ENCODE measurements around the gene GAREM1.

GAREM1 gene

DNA sequence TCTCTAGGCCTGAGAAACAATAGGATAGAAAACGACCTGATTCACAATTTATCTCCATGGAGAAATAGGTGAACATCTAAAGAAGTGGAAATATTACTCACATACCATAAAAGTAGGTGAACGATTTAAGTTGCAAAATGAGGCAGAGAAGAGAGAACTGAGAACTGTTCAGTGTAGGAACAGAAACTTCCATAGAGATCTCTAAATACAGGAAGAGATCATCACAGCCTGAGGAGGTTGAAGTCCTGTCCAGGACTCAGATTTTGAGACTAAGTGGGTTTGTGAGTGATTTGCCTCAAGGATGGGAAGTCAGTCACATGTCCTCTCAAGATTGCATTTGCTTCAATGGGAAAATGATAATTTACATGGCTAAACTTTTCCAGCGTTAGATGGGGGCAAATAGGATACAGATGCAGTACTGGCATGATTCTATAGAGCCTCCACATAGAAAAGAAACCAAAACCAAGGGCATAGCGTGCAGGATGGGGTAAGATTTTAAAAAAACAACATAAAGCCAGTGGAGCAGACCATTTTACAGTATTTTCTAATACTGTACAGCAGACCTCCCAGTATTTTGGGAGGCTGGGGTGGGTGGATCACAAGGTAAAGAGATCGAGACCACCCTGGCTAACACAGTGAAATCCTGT is 212.0 kb downstream of the GAREM1 start:
- Histone ChIP-seq H3K27me3 (replicated peaks; ENCODE audit: control insufficient read depth, insufficient read depth, low read length, poor library complexity, severe bottlenecking) (no peaks in the 10 kb centered on the region), H3K4me1 (ENCODE audit: control insufficient read depth, insufficient read depth, low read length, poor library complexity, severe bottlenecking) (no peaks in the 10 kb centered on the region), H3K4me3 (ENCODE audit: insufficient read depth, low read depth, low read length, poor library complexity, severe bottlenecking) (no peak overlapping the region), H3K9me3 (ENCODE audit: control insufficient read depth, low read length) (no peaks in the 10 kb centered on the region), H3K36me3 (ENCODE audit: control insufficient read depth, insufficient read depth, low read length) (no peaks in the 10 kb centered on the region), H3K27ac (ENCODE audit: insufficient read depth, low read length, poor library complexity, severe bottlenecking) (no peak overlapping the region)
- no peak for DNase-seq

DNA sequence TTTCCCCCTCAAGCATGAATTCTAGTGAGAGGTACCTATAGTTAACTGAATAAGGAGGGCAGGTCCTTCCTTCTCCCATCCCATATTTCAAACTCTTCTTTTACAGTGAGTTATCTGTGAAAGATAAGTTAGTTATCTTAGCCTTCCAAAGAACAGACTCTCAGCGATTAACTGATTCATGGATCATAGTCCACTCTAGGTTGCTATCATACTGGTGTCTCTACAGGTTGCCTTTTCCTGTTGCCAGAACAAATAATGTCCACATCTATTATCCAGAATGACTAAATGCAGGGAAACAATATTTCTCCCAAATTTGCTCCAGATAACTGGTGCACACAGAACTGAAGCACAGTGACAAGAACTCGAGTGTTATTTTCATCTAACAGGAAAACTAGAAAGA is 212.5 kb downstream of the GAREM1 start:
- H3K27ac ChIP-seq (ENCODE audit: insufficient read depth, low read length, poor library complexity, severe bottlenecking), result no peak overlapping the region
- no peaks in the 10 kb centered on the region for H3K27me3 ChIP-seq (replicated peaks; ENCODE audit: control insufficient read depth, insufficient read depth, low read length, poor library complexity, severe bottlenecking)
- no peak for DNase-seq
- no peak overlapping the region for H3K4me3 ChIP-seq (ENCODE audit: insufficient read depth, low read depth, low read length, poor library complexity, severe bottlenecking)
- H3K9me3 ChIP-seq (ENCODE audit: control insufficient read depth, low read length), result no peaks in the 10 kb centered on the region
- no peaks in the 10 kb centered on the region for H3K4me1 ChIP-seq (ENCODE audit: control insufficient read depth, insufficient read depth, low read length, poor library complexity, severe bottlenecking)
- no peaks in the 10 kb centered on the region for H3K36me3 ChIP-seq (ENCODE audit: control insufficient read depth, insufficient read depth, low read length)

DNA sequence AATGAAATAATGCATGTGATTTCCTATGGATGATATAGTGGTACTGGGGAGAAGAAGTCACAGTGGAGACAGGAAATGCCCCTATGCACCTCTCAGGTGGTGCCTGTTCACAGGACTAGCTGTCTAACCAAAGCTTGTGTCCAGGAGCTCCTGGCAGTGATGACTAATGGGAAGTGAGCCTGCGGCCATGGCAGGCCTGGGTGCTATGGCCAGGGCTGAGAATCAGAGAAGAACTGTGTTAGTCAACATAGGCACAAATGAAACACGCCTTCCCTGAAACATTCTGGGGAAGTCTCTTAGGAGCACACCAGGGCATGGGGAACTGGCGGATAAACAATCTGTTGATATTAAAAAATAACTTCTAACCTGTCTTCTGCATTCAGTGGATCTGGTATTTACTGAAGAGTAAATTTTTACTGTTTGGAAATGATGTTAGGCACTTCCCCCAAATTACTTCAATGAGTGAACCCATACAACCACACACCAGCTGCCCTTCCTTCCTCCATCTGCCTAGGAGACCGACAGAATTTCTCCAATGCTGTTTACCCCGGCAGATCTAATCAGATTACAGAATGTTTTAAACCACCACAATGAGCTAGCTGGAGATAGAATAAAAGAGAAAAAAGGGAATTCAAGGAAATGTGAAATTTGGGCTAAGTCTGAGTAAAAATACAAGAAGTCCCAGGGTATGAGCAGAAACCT is 213.4 kb downstream of the GAREM1 start:
- H3K9me3 ChIP-seq (ENCODE audit: control insufficient read depth, low read length), result no peaks in the 10 kb centered on the region
- no peak overlapping the region for H3K4me3 ChIP-seq (ENCODE audit: insufficient read depth, low read depth, low read length, poor library complexity, severe bottlenecking)
- H3K27ac ChIP-seq (ENCODE audit: insufficient read depth, low read length, poor library complexity, severe bottlenecking), result no peak overlapping the region
- no peak for DNase-seq
- no peaks in the 10 kb centered on the region for H3K27me3 ChIP-seq (replicated peaks; ENCODE audit: control insufficient read depth, insufficient read depth, low read length, poor library complexity, severe bottlenecking)
- H3K4me1 ChIP-seq (ENCODE audit: control insufficient read depth, insufficient read depth, low read length, poor library complexity, severe bottlenecking), result no peaks in the 10 kb centered on the region
- H3K36me3 ChIP-seq (ENCODE audit: control insufficient read depth, insufficient read depth, low read length), result no peaks in the 10 kb centered on the region

DNA sequence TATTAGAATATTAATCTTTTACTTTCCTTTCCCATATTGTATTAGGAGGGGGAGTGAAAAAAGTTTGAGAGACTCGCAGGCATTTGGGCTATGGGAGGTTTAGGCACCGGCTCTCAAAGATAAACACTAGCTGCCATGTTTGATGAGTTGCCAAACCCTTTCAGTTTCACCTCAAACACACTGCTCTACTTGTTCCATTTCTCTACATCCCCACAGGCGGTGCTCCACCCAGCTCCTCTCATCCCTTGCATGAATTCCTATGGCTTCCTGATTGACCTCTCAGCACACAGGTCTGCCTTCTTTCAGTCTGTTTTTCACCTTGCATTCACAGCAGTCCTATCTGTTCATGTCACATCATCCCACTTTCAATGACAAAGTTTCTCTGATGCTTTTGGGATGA is 215.1 kb downstream of the GAREM1 start:
- H3K27me3 ChIP-seq (replicated peaks; ENCODE audit: control insufficient read depth, insufficient read depth, low read length, poor library complexity, severe bottlenecking), result no peaks in the 10 kb centered on the region
- H3K36me3 ChIP-seq (ENCODE audit: control insufficient read depth, insufficient read depth, low read length), result no peaks in the 10 kb centered on the region
- no peak overlapping the region for H3K4me3 ChIP-seq (ENCODE audit: insufficient read depth, low read depth, low read length, poor library complexity, severe bottlenecking)
- H3K27ac ChIP-seq (ENCODE audit: insufficient read depth, low read length, poor library complexity, severe bottlenecking), result no peak overlapping the region
- H3K9me3 ChIP-seq (ENCODE audit: control insufficient read depth, low read length), result no peaks in the 10 kb centered on the region
- no peak for DNase-seq
- H3K4me1 ChIP-seq (ENCODE audit: control insufficient read depth, insufficient read depth, low read length, poor library complexity, severe bottlenecking), result no peaks in the 10 kb centered on the region

DNA sequence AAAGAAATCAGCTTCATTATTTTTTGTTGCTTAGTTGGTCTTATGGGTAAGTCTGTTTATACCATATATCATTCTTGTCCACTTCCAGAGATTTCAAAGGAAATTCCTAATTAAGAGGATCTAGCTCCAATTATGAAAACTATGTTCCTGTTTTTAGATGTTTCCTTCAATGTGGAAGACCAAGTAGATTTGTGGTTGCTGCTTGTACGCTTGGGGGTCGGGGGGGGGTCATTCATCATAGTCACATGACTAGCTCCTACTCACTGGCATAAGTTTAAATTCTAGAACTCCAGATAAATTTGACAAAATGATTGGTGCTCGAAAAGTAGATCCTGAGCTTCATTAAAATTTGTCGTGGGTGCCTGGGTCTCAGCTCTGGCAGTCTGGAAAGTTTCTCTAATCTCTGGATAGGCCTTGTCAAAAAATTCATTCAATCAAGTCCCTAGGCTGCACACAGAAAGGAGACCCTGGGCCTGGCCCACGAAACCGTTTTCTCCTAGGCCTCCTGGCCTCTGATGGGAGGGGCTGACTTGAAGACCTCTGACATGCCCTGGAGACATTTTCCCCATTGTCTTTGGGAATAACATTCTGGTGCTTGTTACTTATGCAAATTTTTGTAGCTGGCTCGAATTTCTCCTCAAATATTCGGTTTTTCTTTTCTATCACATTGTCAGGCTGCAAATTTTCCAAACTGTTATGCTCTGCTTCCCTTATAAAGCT is 218.4 kb downstream of the GAREM1 start:
- Histone ChIP-seq H3K4me3 (ENCODE audit: insufficient read depth, low read depth, low read length, poor library complexity, severe bottlenecking) (no peak overlapping the region), H3K9me3 (ENCODE audit: control insufficient read depth, low read length) (no peaks in the 10 kb centered on the region), H3K4me1 (ENCODE audit: control insufficient read depth, insufficient read depth, low read length, poor library complexity, severe bottlenecking) (no peaks in the 10 kb centered on the region), H3K27me3 (replicated peaks; ENCODE audit: control insufficient read depth, insufficient read depth, low read length, poor library complexity, severe bottlenecking) (no peaks in the 10 kb centered on the region), H3K27ac (ENCODE audit: insufficient read depth, low read length, poor library complexity, severe bottlenecking) (no peak overlapping the region), H3K36me3 (ENCODE audit: control insufficient read depth, insufficient read depth, low read length) (no peaks in the 10 kb centered on the region)
- no peak for DNase-seq

DNA sequence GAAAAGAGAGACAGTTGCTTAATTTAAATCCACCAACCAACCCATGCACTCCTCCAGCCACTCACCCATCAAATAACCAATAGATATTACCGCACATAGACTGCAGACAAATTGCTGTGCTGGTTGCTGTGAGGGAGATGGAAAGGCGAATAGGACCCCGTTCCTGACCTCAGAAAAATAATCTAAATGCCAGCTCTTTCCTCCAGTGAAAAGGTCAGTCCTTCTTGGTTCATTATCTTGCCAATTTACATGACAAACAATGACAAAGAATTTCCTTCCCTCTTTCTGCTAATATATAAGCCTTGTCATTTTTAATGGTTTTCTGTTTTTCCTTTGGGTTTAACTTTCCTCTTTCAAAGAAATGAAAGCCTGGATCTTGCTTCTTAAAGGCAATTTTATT is 219.2 kb downstream of the GAREM1 start:
- Histone ChIP-seq H3K27ac (ENCODE audit: insufficient read depth, low read length, poor library complexity, severe bottlenecking) (no peak overlapping the region), H3K9me3 (ENCODE audit: control insufficient read depth, low read length) (no peaks in the 10 kb centered on the region), H3K4me3 (ENCODE audit: insufficient read depth, low read depth, low read length, poor library complexity, severe bottlenecking) (no peak overlapping the region), H3K36me3 (ENCODE audit: control insufficient read depth, insufficient read depth, low read length) (no peaks in the 10 kb centered on the region), H3K27me3 (replicated peaks; ENCODE audit: control insufficient read depth, insufficient read depth, low read length, poor library complexity, severe bottlenecking) (peaks cover under 1% of the 10 kb centered on the region), H3K4me1 (ENCODE audit: control insufficient read depth, insufficient read depth, low read length, poor library complexity, severe bottlenecking) (no peaks in the 10 kb centered on the region)
- DNase-seq, result no peak

DNA sequence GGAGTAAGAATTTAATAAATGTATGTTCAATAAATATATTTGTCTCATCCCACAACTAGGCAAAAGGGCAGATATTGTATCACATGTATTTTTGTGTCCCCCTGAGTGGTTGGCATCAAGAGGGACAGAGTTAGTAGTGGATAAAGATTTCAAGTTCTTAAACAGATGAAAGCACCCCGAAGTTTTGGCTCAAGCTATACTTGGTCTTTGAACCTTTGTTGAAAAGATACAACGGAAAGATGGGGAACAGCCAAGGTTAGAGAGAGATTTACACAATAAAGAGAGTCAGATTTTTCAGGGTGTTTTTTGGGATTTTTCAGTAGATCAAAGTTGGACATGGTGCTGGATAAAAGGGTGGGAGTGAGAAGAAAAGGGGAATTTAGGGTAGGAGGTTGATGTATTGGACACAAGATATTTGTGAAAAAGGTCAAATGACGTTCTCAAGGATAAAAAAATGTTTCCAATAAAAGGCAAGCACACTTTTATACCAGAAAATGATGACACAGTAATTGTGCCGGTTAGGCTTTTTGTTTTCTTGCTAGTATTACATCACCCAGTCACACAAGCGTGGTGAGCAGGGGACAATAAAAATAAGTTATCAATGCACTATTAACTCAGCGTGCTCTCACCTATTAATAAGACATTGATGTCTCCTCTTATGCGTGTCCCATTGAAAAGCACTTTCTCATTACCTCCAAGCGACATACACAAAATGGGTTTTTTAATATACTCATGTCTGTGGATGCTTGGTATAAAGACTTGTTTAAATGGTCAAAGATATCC is 221.3 kb downstream of the GAREM1 start:
- no peak for DNase-seq

DNA sequence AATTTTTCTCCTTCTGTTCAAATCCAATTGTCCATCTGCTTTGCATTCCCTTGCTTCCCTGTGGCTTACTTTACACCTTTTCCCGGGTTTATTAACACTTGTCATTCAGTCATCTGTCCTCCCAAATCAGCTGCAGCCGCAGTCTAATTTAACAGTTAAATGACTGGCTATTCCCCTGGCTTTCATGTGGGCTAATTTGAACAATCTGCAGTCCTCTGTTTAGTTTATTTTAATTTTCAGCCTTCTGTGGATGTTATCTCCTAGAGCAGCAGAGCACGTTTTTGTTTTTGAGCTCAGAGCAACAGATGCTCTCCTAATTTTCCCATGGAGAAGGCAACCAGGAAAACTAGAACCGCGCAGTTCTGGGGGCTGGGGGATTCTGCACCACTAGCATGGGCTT is 225.8 kb downstream of the GAREM1 start:
- Histone ChIP-seq H3K27ac (ENCODE audit: insufficient read depth, low read length, poor library complexity, severe bottlenecking) (no peak overlapping the region), H3K36me3 (ENCODE audit: control insufficient read depth, insufficient read depth, low read length) (no peaks in the 10 kb centered on the region), H3K9me3 (ENCODE audit: control insufficient read depth, low read length) (no peaks in the 10 kb centered on the region), H3K4me1 (ENCODE audit: control insufficient read depth, insufficient read depth, low read length, poor library complexity, severe bottlenecking) (no peaks in the 10 kb centered on the region), H3K27me3 (replicated peaks; ENCODE audit: control insufficient read depth, insufficient read depth, low read length, poor library complexity, severe bottlenecking) (peaks cover 7% of the 10 kb centered on the region), H3K4me3 (ENCODE audit: insufficient read depth, low read depth, low read length, poor library complexity, severe bottlenecking) (no peak overlapping the region)
- DNase-seq, result no peak

More for the DNA sequence above, 221.3 kb downstream of the GAREM1 start:
- no peak overlapping the region for H3K4me3 ChIP-seq (ENCODE audit: insufficient read depth, low read depth, low read length, poor library complexity, severe bottlenecking)
- H3K27me3 ChIP-seq (replicated peaks; ENCODE audit: control insufficient read depth, insufficient read depth, low read length, poor library complexity, severe bottlenecking), result peaks cover 3% of the 10 kb centered on the region
- no peak overlapping the region for H3K27ac ChIP-seq (ENCODE audit: insufficient read depth, low read length, poor library complexity, severe bottlenecking)
- H3K9me3 ChIP-seq (ENCODE audit: control insufficient read depth, low read length), result no peaks in the 10 kb centered on the region
- no peaks in the 10 kb centered on the region for H3K4me1 ChIP-seq (ENCODE audit: control insufficient read depth, insufficient read depth, low read length, poor library complexity, severe bottlenecking)
- H3K36me3 ChIP-seq (ENCODE audit: control insufficient read depth, insufficient read depth, low read length), result no peaks in the 10 kb centered on the region

DNA sequence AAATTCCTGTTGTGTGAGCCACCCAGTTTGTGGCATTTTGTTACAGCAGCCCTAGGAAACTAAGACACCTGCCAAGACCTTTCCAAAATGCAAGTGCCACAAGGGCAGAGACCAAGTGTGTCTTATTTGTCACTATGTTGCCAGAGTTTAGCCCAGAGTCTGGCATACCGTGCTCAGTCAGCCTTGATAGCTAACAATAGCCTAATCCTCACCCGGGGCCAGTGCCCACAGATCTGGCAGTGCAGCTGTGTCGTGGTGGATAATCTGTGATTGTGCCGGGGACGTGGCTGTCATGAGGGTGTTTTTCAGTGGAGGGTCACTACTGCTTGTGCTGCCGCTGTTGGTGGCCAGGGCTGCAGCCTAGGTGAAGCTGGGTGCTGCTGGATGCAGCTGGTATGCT is 227.3 kb downstream of the GAREM1 start:
- H3K36me3 ChIP-seq (ENCODE audit: control insufficient read depth, insufficient read depth, low read length), result no peaks in the 10 kb centered on the region
- no peaks in the 10 kb centered on the region for H3K4me1 ChIP-seq (ENCODE audit: control insufficient read depth, insufficient read depth, low read length, poor library complexity, severe bottlenecking)
- H3K9me3 ChIP-seq (ENCODE audit: control insufficient read depth, low read length), result no peaks in the 10 kb centered on the region
- H3K4me3 ChIP-seq (ENCODE audit: insufficient read depth, low read depth, low read length, poor library complexity, severe bottlenecking), result no peak overlapping the region
- peaks cover 7% of the 10 kb centered on the region for H3K27me3 ChIP-seq (replicated peaks; ENCODE audit: control insufficient read depth, insufficient read depth, low read length, poor library complexity, severe bottlenecking)
- no peak for DNase-seq
- no peak overlapping the region for H3K27ac ChIP-seq (ENCODE audit: insufficient read depth, low read length, poor library complexity, severe bottlenecking)
